HL-60/S4 (cell line): Measurements from ENCODE around the gene COL11A2.

ENCODE experiments used
- in situ Hi-C: fragments of 300-500 bp; cut with MboI; formaldehyde crosslinking; loops from 2 replicates; pipeline ENCODE4 v1.14.3; 2022; ENCODE audit warnings: low sequenced_read_pairs

COL11A2 gene

DNA sequence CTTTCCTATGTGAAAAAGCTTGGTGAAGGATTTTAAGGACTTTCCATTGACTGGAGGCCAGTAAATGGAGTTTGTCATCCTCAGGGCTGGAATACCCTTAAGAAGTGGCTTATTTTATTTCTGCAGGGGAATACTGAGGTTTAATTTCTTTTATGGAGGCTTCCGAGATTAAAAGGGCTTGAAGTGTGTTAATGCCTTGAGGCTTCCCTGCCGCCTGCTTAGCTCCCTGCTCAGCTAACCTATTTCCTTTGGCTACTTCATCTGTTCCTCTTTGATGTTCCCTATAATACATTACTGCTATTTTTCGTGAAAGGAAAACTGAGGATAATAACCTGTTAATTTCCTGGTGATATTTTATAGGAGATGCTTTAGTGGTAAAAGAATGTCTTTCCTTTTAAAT, 72.3 kb downstream of the COL11A2 start:
- in situ Hi-C loops, result no loop called here

GRCh38 chr6:33118525-33119123, 73.6 kb downstream of the COL11A2 start:
- in situ Hi-C loops, result no loop called here

- in situ Hi-C loops, result no loop called here
Measured at GRCh38 chr6:33117811-33118277, 74.4 kb downstream of the COL11A2 start.

DNA sequence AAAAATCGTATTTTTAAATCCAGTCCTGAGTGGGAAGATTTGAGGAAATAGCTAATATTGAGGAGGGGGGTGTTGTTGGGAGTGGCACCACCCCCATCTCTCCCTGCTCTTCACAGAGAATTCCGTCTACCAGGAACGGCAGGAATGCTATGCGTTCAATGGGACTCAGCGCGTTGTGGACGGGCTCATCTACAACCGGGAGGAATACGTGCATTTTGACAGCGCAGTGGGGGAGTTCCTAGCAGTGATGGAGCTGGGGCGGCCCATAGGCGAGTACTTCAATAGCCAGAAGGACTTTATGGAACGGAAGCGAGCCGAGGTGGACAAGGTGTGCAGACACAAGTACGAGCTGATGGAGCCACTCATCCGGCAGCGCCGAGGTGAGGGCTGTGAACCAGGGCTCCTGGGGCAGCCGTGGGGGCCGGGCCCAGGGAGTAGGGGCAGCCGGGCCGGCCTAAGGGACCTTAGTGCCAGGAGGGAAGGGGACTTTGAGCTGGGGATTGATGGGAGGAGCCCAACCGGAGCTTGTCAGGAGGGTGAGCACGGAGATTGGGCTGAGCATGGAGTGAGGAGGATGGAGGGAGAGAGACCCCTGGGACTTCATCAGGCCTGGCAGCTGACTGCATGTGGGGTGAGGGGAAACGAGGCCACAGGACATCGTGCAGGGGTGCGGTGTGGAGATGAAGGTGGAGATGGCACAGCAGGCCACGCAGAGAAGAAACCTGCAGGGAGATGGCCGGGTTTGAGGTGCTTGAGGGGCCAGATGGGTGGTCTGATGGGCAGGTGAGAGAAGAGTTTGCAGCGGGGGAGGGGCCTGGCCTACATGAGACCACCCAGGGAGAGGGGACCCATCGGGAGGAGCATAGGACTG, 75.2 kb downstream of the COL11A2 start:
- in situ Hi-C loops, result no loop called here

DNA sequence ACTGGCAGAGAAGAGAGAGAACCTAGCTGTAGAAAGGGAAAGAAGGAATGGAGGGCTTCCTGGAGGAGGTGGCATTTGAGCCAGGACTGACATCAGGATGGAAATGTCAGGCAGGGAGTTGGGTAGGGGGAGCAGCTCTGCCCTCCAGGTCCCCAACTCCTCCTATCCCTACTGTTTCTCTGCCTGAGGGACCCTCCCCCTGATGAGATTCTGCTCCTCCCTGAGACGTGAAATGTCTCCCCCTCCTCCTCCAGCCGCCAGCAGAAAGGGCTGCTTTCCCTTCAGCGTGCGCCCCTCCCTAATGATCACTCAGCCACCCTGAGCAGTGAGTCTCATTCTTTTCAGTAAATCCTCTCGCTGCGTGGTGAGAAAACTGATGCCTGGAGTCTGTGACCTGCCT, 75.8 kb downstream of the COL11A2 start:
- in situ Hi-C loops, result no loop called here

DNA sequence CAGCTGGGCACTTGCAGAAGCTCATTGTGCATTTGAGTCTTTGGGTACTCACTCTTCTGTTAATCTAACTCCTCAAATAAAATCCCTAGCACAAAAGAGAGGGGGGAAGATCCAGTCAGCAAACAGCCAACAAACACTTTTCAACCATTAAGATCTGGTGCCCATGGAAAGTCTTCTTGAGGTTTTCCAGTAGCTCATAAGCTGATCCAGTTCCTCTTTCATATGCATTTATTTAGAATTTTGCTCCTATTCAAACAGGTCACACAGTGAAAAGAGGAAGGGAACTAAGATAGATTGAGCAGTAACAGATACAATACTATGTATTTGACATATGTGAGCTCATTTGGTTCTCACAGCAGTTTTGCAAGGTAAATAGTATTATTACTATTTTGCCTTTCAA, 77.9 kb downstream of the COL11A2 start:
- in situ Hi-C loops, result no loop called here

DNA sequence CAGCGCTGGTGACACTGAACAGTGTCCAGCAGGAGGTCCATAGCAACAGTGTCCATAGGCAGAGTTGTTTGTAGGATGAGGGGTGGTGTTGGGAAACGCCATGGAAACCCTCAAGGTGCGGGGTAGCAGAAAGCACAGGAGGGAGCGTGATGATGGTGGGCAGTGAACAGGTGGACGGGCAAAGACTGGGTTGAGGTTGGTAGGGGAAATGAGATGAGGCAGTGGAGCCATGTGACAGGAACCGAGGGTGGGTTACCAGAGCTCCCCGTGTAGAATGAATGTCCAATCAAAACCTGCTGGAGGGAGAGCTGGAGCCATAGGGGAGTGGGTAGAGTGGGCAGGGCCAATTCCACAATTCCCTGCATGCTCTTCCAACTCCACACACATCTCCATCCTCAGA, 78.5 kb downstream of the COL11A2 start:
- in situ Hi-C loops, result no loop called here
